Neutrophil (primary cell): ENCODE results near the gene COG1.

Experiments
- H3K27ac ChIP-seq: fragments of 200-600 bp; sonication (generic); 2 replicates; pipeline ENCODE4 v1.5.1; 2016; ENCODE audit warnings: mild to moderate bottlenecking, moderate library complexity
- H3K27me3 ChIP-seq: fragments of 200-600 bp; sonication (generic); 2 replicates; pipeline ENCODE4 v1.6.0; 2016; ENCODE audit warnings: mild to moderate bottlenecking
- H3K36me3 ChIP-seq: fragments of 200-600 bp; sonication (generic); 2 replicates; pipeline ENCODE4 v1.5.1; 2017
- H3K4me1 ChIP-seq, 2 experiments: fragments of 200-600 bp in 1 of 2; sonication (generic) in 1 of 2; 1 replicate in 1 of 2; 2 replicates in 1 of 2; pipeline versions ENCODE4 v1.5.1 to v1.6.1; 2013 to 2016; ENCODE audit warnings: low read depth in 1 of 2, low read length in 1 of 2, mild to moderate bottlenecking in 1 of 2, moderate library complexity in 1 of 2; ENCODE audit not compliant: control insufficient read depth in 1 of 2, insufficient read depth in 1 of 2
- H3K4me3 ChIP-seq, 2 experiments: fragments of 200-600 bp in 1 of 2; sonication (generic) in 1 of 2; 1 replicate in 1 of 2; 2 replicates in 1 of 2; pipeline ENCODE4 v1.5.1; 2013 to 2016; ENCODE audit warnings: low read depth in 1 of 2, low read length in 1 of 2, mild to moderate bottlenecking in 1 of 2, moderate library complexity in 1 of 2
- H3K9me3 ChIP-seq: fragments of 200-600 bp; sonication (generic); 2 replicates; pipeline ENCODE4 v1.5.1; 2016
- TF ChIP-seq, protein P1 (sequence below): fragments of 200-600 bp; sonication (generic); IDR thresholded peaks from 2 replicates; pipeline ENCODE4 v1.5.1; 2016; ENCODE audit warnings: antibody characterized with exemption

COG1 gene

DNA sequence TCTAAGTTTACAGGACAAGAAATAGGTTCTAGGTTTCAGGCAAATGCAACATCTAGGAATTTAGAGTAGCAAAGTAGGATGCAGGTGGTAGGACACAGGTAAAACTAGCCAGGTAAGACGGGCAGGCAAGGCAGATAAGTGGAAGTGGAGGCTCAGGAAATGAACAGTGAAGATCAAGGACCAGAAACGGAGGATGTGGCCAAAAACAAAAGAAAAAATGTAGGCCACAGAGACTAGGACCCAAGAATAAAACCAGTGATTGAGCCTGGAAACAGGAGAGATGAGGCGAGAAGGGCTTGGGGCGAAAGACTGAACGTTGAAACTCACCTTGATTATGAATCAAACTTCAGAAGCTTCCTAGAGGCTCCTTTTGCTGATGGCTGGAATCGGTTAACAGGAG lies 44.9 kb downstream of the COG1 start:
- Histone ChIP-seq H3K27me3 (no peaks in the 10 kb centered on the region), H3K27ac (no peak overlapping the region), H3K4me3 (no peak overlapping the region), H3K4me1 (peaks cover 6 to 7% of the 10 kb centered on the region in 2 experiments), H3K9me3 (no peaks in the 10 kb centered on the region), H3K36me3 (peaks cover 14% of the 10 kb centered on the region)
- TF ChIP-seq, protein P1, sequence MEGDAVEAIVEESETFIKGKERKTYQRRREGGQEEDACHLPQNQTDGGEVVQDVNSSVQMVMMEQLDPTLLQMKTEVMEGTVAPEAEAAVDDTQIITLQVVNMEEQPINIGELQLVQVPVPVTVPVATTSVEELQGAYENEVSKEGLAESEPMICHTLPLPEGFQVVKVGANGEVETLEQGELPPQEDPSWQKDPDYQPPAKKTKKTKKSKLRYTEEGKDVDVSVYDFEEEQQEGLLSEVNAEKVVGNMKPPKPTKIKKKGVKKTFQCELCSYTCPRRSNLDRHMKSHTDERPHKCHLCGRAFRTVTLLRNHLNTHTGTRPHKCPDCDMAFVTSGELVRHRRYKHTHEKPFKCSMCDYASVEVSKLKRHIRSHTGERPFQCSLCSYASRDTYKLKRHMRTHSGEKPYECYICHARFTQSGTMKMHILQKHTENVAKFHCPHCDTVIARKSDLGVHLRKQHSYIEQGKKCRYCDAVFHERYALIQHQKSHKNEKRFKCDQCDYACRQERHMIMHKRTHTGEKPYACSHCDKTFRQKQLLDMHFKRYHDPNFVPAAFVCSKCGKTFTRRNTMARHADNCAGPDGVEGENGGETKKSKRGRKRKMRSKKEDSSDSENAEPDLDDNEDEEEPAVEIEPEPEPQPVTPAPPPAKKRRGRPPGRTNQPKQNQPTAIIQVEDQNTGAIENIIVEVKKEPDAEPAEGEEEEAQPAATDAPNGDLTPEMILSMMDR: no peak

DNA sequence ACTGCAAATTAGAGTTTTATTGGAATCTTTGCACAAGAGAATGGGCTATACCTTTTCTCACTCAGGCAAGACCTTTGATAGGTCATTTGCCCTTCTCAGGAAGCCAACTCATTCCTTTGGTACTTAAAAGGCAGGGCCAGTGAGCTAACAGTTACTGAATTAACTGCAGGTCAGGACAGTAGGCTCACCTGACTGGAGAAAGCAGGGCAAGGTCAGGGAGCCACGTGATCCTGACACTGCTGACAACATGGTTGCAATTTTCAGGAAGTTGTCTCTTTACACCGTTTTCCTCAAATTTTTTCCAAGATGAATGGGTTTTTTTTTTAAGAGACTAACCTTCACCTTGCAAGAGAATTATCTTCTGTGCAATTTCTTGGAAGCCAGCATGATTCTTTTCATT lies 47.7 kb downstream of the COG1 start:
- H3K4me1 ChIP-seq: no peaks in the 10 kb centered on the region
- no peaks in the 10 kb centered on the region for H3K9me3 ChIP-seq
- no peak overlapping the region for H3K4me3 ChIP-seq
- H3K27me3 ChIP-seq: no peaks in the 10 kb centered on the region
- TF ChIP-seq, protein P1: no peak
- H3K27ac ChIP-seq: no peak overlapping the region
- H3K36me3 ChIP-seq: peaks cover 27% of the 10 kb centered on the region

DNA sequence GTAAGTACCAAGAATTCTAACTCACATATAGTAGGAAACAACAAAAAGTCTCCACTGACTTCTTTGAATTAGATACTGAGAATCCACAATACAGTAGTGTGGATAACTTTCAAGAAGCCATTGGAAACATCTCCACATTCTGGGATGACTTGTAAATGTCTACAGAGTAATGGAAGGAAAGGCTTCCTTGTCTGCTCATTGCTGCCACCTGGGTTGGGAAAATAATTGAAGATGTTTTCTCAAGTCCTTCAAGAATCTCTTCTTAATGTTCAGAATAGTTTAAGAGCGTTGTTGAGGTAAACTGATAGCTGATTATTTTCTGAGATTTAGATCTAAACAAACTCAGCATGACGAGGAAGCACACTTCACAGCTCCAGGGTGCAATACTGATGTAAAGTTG lies 54.9 kb downstream of the COG1 start:
- Histone ChIP-seq H3K4me1 (no peaks in the 10 kb centered on the region), H3K36me3 (peaks cover 40% of the 10 kb centered on the region), H3K4me3 (no peak overlapping the region), H3K9me3 (no peaks in the 10 kb centered on the region), H3K27me3 (no peaks in the 10 kb centered on the region), H3K27ac (no peak overlapping the region)
- TF ChIP-seq, protein P1: no peak

DNA sequence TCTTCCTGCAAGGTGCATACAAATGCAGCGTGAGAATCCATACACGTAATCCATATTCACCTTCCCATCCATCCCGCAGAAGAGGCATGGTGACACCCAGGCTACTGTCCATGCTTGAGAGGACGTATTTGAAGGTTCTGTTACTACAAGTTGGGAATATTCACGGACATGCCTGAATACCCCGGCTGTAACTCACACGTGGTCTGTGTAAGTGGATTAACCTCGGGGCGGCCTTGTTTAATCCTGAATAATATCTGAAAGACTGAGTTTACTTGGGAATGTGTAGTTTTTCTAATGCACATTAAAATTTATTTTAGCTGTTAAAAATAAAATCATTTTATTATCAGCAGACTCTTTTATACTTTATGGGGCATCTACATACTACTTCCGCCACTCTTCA lies 55.7 kb downstream of the COG1 start:
- TF ChIP-seq, protein P1: no peak
- Histone ChIP-seq H3K27me3 (no peaks in the 10 kb centered on the region), H3K4me3 (no peak overlapping the region), H3K4me1 (no peaks in the 10 kb centered on the region), H3K9me3 (no peaks in the 10 kb centered on the region), H3K27ac (no peak overlapping the region), H3K36me3 (peaks cover 38% of the 10 kb centered on the region)

DNA sequence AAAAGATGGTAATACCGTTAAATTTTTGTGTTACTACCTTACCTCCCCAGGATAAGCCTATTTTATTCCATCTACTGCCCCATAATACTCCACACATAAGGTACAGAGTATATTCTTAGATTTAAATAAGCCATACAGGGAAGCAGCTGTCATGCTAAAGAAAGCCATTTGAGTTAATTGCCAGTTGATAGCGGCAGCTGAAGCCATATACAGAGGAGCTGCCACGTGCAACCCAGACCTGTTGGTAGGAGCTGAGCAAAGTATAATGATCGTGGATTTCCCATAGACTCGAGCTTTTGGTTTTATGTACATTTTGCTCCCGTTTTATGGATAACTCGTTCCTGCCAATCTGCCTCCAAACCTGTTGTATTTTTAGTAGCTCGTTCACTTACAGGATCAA lies 56.8 kb downstream of the COG1 start:
- Histone ChIP-seq H3K4me3 (no peak overlapping the region), H3K27me3 (no peaks in the 10 kb centered on the region), H3K9me3 (no peaks in the 10 kb centered on the region), H3K27ac (no peak overlapping the region), H3K4me1 (no peaks in the 10 kb centered on the region), H3K36me3 (peaks cover 30% of the 10 kb centered on the region)
- TF ChIP-seq, protein P1: no peak
